H1 (cell line): ENCODE measurements around the gene MYOM3. TPM values are rescaled to one million over a fixed set of nuclear protein-coding genes. Genes with fewer than 3 reads are reported as not detected.

Source experiments
- BRCA1 ChIP-seq: IDR thresholded peaks from 2 replicates; pipeline ENCODE4 v1.6.1; 2012; ENCODE audit warnings: low read depth, low read length, improper control_type of control experiment
- CEBPB ChIP-seq: IDR thresholded peaks from 2 replicates; pipeline ENCODE4 v1.6.1; 2012; ENCODE audit warnings: low read depth, low read length
- CHD2 ChIP-seq: IDR thresholded peaks from 2 replicates; pipeline ENCODE4 v1.6.1; 2012; ENCODE audit warnings: low read length, improper control_type of control experiment
- CHD7 ChIP-seq: fragments of 300-600 bp; sonication (generic); IDR thresholded peaks from 2 replicates; pipeline ENCODE4 v1.7.1; 2012; ENCODE audit warnings: low read length, moderate library complexity, mild to moderate bottlenecking, inconsistent platforms; ENCODE audit not compliant: insufficient replicate concordance
- EGR1 ChIP-seq: IDR thresholded peaks from 2 replicates; pipeline ENCODE4 v1.6.1; 2011; ENCODE audit warnings: low read depth, low read length, borderline replicate concordance
- HDAC2 ChIP-seq, 2 experiments: fragments of 300-600 bp in 1 of 2; sonication (generic) in 1 of 2; IDR thresholded peaks; 2 replicates each; pipeline ENCODE4 v1.6.1; 2011 to 2012; ENCODE audit warnings: low read depth in 2 of 2, low read length in 2 of 2, mild to moderate bottlenecking in 2 of 2, moderate library complexity in 2 of 2, borderline replicate concordance in 1 of 2, inconsistent platforms in 1 of 2
- HDAC6 ChIP-seq: IDR thresholded peaks from one replicate; pipeline ENCODE4 v1.7.1; 2012; ENCODE audit warnings: low read depth, mild to moderate bottlenecking, inconsistent platforms, low read length, moderate library complexity
- JUND ChIP-seq: IDR thresholded peaks from 2 replicates; pipeline ENCODE4 v1.6.1; 2011; ENCODE audit warnings: mild to moderate bottlenecking, improper control_type of control experiment, low read length
- MAFK ChIP-seq: IDR thresholded peaks from 2 replicates; pipeline ENCODE4 v1.6.1; 2012; ENCODE audit warnings: low read depth, mild to moderate bottlenecking, improper control_type of control experiment, low read length
- NANOG ChIP-seq: IDR thresholded peaks from 2 replicates; pipeline ENCODE4 v1.6.1; 2011; ENCODE audit warnings: low read length, low read depth, mild to moderate bottlenecking, inconsistent platforms; ENCODE audit not compliant: insufficient read depth, poor library complexity, severe bottlenecking
- POU5F1 ChIP-seq: IDR thresholded peaks from 2 replicates; pipeline ENCODE4 v1.6.1; 2011; ENCODE audit warnings: low read depth, mild to moderate bottlenecking, low read length, moderate library complexity
- RNF2 ChIP-seq: fragments of 200-900, 300-1000 bp; sonication (generic); IDR thresholded peaks from 2 replicates; pipeline ENCODE4 v1.7.1; 2016; ENCODE audit warnings: borderline replicate concordance, low read depth, mild to moderate bottlenecking, antibody characterized with exemption, low read length; ENCODE audit not compliant: poor library complexity, severe bottlenecking; ENCODE audit errors: missing control alignments
- polyA plus RNA-seq, 7 experiments: library from polyadenylated mRNA; depleted of rRNA in 3 of 7; stranded (reverse) in 5 of 7; unstranded in 2 of 7; fragments of >200 nt in 5 of 7; fragments of 200-250 nt in 2 of 7; gene quantifications; 1 replicate in 5 of 7; 2 replicates in 1 of 7; 4 replicates in 1 of 7; pipeline versions ENCODE4 v1.2.1 to v1.2.3, GENCODE V29; 2011 to 2013; ENCODE audit warnings: missing spikeins in 2 of 7, mixed read lengths in 2 of 7
- total RNA-seq: library from RNA; stranded (reverse); fragmentation: NEBNext Ultra II Directional; extraction: Animal tissue kit (Norgen Biotek cat#: 25700); gene quantifications from 2 replicates; pipeline ENCODE4 v1.2.1, GENCODE V29; 2021

The MYOM3 gene
- total and polyA plus RNA-seq, 2 of the 8 experiments (the other 6 are each of a cell fraction or from before 2014, with no cell fraction given), result 0.08 to 0.09 TPM

- TF ChIP-seq CHD7 (no peak), CEBPB (no peak), JUND (no peak), CHD2 (no peak), POU5F1 (no peak), RNF2 (no peak), NANOG (no peak), HDAC6 (no peak), BRCA1 (no peak), MAFK (no peak), EGR1 (no peak), HDAC2 (IDR thresholded peaks at IDR 0.05; ENCODE audit: borderline replicate concordance in 1 of 2, low read depth in 2 of 2, low read length in 2 of 2) (no peak)
Observed at GRCh38 chr1:24084050-24084449, 27.9 kb downstream of the MYOM3 start (continued).
